ENCODE results near the gene CHSY3.

CHSY3 gene

GRCh38 chr5:130077007-130077406 lies 172.7 kb downstream of the CHSY3 start:
- Histone ChIP-seq H3K9ac (ENCODE audit: insufficient read length, low read depth) (no peak overlapping the region), H3K9me3 (ENCODE audit: insufficient read depth, low read length) (no peaks in the 10 kb centered on the region), H3K27me3 (ENCODE audit: insufficient read depth, insufficient read length) (no peaks in the 10 kb centered on the region), H3K4me1 (ENCODE audit: insufficient read depth, insufficient read length) (no peaks in the 10 kb centered on the region), H3K4me3 (ENCODE audit: insufficient read length, low read depth) (no peak overlapping the region), H3K36me3 (ENCODE audit: insufficient read depth, insufficient read length, low read length) (no peaks in the 10 kb centered on the region)
- TF ChIP-seq ZNF274 (IDR thresholded peaks at IDR 0.05; ENCODE audit: low read depth, low read length) (no peak), YY1 (IDR thresholded peaks at IDR 0.05; ENCODE audit: insufficient read depth, insufficient read length) (no peak), SUZ12 (IDR thresholded peaks at IDR 0.05; ENCODE audit: extremely low read depth, insufficient read depth, insufficient read length) (no peak)
- DNase-seq (ENCODE audit: low read depth, low spot score) = no peak

DNA sequence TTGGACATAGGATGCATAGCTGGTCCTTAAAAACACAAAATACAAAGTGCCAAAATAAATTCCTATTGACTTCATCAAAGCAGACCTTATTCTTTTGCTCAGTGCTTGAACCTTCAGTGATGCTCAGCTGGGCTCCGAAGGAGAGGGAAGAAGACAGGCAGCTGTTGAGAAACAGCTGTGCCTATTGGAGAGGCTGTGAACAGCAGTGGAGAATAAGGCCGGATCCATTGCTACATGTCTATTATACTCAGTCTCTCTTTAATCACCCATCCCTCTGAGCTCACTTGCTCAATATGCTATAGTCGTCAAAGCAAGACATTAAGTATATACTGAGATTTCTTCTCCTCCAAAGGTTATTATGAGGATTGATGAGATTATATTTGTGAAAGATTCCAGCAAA lies 174.4 kb downstream of the CHSY3 start:
- Histone ChIP-seq H3K4me3 (ENCODE audit: insufficient read length, low read depth) (no peak overlapping the region), H3K27me3 (ENCODE audit: insufficient read depth, insufficient read length) (no peaks in the 10 kb centered on the region), H3K36me3 (ENCODE audit: insufficient read depth, insufficient read length, low read length) (no peaks in the 10 kb centered on the region), H3K9me3 (ENCODE audit: insufficient read depth, low read length) (no peaks in the 10 kb centered on the region), H3K9ac (ENCODE audit: insufficient read length, low read depth) (no peak overlapping the region), H3K4me1 (ENCODE audit: insufficient read depth, insufficient read length) (no peaks in the 10 kb centered on the region)
- TF ChIP-seq YY1 (IDR thresholded peaks at IDR 0.05; ENCODE audit: insufficient read depth, insufficient read length) (no peak), SUZ12 (IDR thresholded peaks at IDR 0.05; ENCODE audit: extremely low read depth, insufficient read depth, insufficient read length) (no peak), ZNF274 (IDR thresholded peaks at IDR 0.05; ENCODE audit: low read depth, low read length) (no peak)
- no peak for DNase-seq (ENCODE audit: low read depth, low spot score)

DNA sequence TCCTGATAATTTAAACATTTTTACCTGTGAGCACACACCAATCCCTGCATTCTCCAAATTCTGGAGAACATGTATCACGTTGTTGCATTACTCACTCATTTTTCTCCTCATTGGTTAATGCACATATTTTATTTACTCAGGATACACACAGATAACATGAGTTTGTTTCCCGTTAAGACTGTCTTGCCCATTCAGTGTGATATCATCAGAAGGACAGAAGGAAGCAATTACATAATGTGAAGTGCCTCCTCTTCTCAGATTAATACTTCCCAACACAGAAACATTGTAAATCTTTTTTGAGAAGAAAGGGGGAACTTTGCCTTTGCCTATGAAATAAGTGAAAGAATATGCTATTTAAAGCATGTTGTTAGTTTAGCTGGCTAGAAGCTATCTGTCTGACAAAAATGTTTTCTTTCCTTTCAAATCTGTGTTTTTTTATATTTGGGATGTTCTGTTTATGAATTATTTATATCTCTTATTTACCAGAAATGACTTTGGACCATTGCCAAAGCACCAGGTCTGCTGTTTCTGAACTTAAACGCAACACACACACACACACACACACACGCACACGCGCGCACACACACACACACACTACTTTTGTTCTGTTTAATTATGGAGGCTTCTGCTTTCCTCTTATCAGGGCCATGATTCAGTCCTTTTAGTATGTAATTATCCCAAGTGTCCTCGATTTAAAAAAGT lies 186.5 kb downstream of the CHSY3 start:
- H3K4me3 ChIP-seq (ENCODE audit: insufficient read length, low read depth) = no peak overlapping the region
- H3K9ac ChIP-seq (ENCODE audit: insufficient read length, low read depth) = no peak overlapping the region
- H3K27me3 ChIP-seq (ENCODE audit: insufficient read depth, insufficient read length) = no peaks in the 10 kb centered on the region

DNA sequence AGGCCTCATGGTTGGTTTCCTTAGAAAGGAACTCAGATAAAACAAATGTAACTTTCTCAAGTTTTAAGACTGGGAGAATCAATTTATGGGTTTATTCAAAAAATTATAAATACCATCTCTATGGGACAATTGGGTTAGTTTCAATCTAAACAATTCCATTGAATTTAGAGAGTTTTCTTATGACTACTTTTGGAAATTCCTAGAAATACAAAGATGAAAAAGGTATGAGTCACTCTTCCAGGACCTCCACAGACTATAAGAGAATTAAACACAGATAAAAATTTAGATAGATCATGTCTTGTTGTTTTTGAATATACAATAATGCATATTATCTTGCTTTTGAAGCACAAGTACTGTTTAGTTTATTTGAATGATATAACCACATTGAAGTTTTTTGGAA lies 188.7 kb downstream of the CHSY3 start:
- Histone ChIP-seq H3K4me3 (ENCODE audit: insufficient read length, low read depth) (no peak overlapping the region), H3K4me1 (ENCODE audit: insufficient read depth, insufficient read length) (no peaks in the 10 kb centered on the region), H3K27me3 (ENCODE audit: insufficient read depth, insufficient read length) (no peaks in the 10 kb centered on the region), H3K36me3 (ENCODE audit: insufficient read depth, insufficient read length, low read length) (no peaks in the 10 kb centered on the region), H3K9me3 (ENCODE audit: insufficient read depth, low read length) (no peaks in the 10 kb centered on the region), H3K9ac (ENCODE audit: insufficient read length, low read depth) (no peak overlapping the region)
- no peak for TF ChIP-seq ZNF274 (IDR thresholded peaks at IDR 0.05; ENCODE audit: low read depth, low read length)
- TF ChIP-seq YY1 (IDR thresholded peaks at IDR 0.05; ENCODE audit: insufficient read depth, insufficient read length) = no peak
- TF ChIP-seq SUZ12 (IDR thresholded peaks at IDR 0.05; ENCODE audit: extremely low read depth, insufficient read depth, insufficient read length) = no peak
- no peak for DNase-seq (ENCODE audit: low read depth, low spot score)

More for the DNA sequence above, 186.5 kb downstream of the CHSY3 start:
- Histone ChIP-seq H3K9me3 (ENCODE audit: insufficient read depth, low read length) (no peaks in the 10 kb centered on the region), H3K36me3 (ENCODE audit: insufficient read depth, insufficient read length, low read length) (no peaks in the 10 kb centered on the region), H3K4me1 (ENCODE audit: insufficient read depth, insufficient read length) (no peaks in the 10 kb centered on the region)
- no peak for DNase-seq (ENCODE audit: low read depth, low spot score)
- TF ChIP-seq SUZ12 (IDR thresholded peaks at IDR 0.05; ENCODE audit: extremely low read depth, insufficient read depth, insufficient read length) (no peak), YY1 (IDR thresholded peaks at IDR 0.05; ENCODE audit: insufficient read depth, insufficient read length) (no peak), ZNF274 (IDR thresholded peaks at IDR 0.05; ENCODE audit: low read depth, low read length) (no peak)

GRCh38 chr5:130096483-130096882 lies 192.2 kb downstream of the CHSY3 start:
- no peak for TF ChIP-seq SUZ12 (IDR thresholded peaks at IDR 0.05; ENCODE audit: extremely low read depth, insufficient read depth, insufficient read length)
- TF ChIP-seq ZNF274 (IDR thresholded peaks at IDR 0.05; ENCODE audit: low read depth, low read length) = no peak
- TF ChIP-seq YY1 (IDR thresholded peaks at IDR 0.05; ENCODE audit: insufficient read depth, insufficient read length) = no peak
- no peaks in the 10 kb centered on the region for H3K9me3 ChIP-seq (ENCODE audit: insufficient read depth, low read length)
- no peak for DNase-seq (ENCODE audit: low read depth, low spot score)

GRCh38 chr5:130099008-130099407 lies 194.7 kb downstream of the CHSY3 start:
- Histone ChIP-seq H3K27me3 (ENCODE audit: insufficient read depth, insufficient read length) (no peaks in the 10 kb centered on the region), H3K4me3 (ENCODE audit: insufficient read length, low read depth) (no peak overlapping the region), H3K9ac (ENCODE audit: insufficient read length, low read depth) (no peak overlapping the region), H3K9me3 (ENCODE audit: insufficient read depth, low read length) (no peaks in the 10 kb centered on the region), H3K36me3 (ENCODE audit: insufficient read depth, insufficient read length, low read length) (no peaks in the 10 kb centered on the region), H3K4me1 (ENCODE audit: insufficient read depth, insufficient read length) (no peaks in the 10 kb centered on the region)
- TF ChIP-seq SUZ12 (IDR thresholded peaks at IDR 0.05; ENCODE audit: extremely low read depth, insufficient read depth, insufficient read length) (no peak), ZNF274 (IDR thresholded peaks at IDR 0.05; ENCODE audit: low read depth, low read length) (no peak)
- no peak for DNase-seq (ENCODE audit: low read depth, low spot score)

More at GRCh38 chr5:130096483-130096882, 192.2 kb downstream of the CHSY3 start:
- Histone ChIP-seq H3K4me1 (ENCODE audit: insufficient read depth, insufficient read length) (no peaks in the 10 kb centered on the region), H3K27me3 (ENCODE audit: insufficient read depth, insufficient read length) (no peaks in the 10 kb centered on the region), H3K36me3 (ENCODE audit: insufficient read depth, insufficient read length, low read length) (no peaks in the 10 kb centered on the region), H3K4me3 (ENCODE audit: insufficient read length, low read depth) (no peak overlapping the region), H3K9ac (ENCODE audit: insufficient read length, low read depth) (no peak overlapping the region)

- H3K9ac ChIP-seq (ENCODE audit: insufficient read length, low read depth) = no peak overlapping the region
- TF ChIP-seq ZNF274 (IDR thresholded peaks at IDR 0.05; ENCODE audit: low read depth, low read length) (no peak), YY1 (IDR thresholded peaks at IDR 0.05; ENCODE audit: insufficient read depth, insufficient read length) (no peak), SUZ12 (IDR thresholded peaks at IDR 0.05; ENCODE audit: extremely low read depth, insufficient read depth, insufficient read length) (no peak)
- no peaks in the 10 kb centered on the region for H3K36me3 ChIP-seq (ENCODE audit: insufficient read depth, insufficient read length, low read length)
- no peak for DNase-seq (ENCODE audit: low read depth, low spot score)
- H3K27me3 ChIP-seq (ENCODE audit: insufficient read depth, insufficient read length) = no peaks in the 10 kb centered on the region
- H3K4me3 ChIP-seq (ENCODE audit: insufficient read length, low read depth) = no peak overlapping the region
- H3K4me1 ChIP-seq (ENCODE audit: insufficient read depth, insufficient read length) = no peaks in the 10 kb centered on the region
- H3K9me3 ChIP-seq (ENCODE audit: insufficient read depth, low read length) = no peaks in the 10 kb centered on the region
Observed at GRCh38 chr5:130102375-130102774, 198.1 kb downstream of the CHSY3 start.

Measured in NT2/D1 (cell line).